Endometrial microvascular endothelial cells (primary cell): ENCODE data around the gene WIPF3. TPM values are rescaled to one million over a fixed set of nuclear protein-coding genes. Genes with fewer than 3 reads are reported as not detected.

Source experiments
- in situ Hi-C: cut with HindIII; loops from 2 replicates; pipeline ENCODE4 v1.10.0; 2017; ENCODE audit warnings: low sequenced_read_pairs, low pct_unique_long_range_greater_than_20kb; ENCODE audit errors: inconsistent ontology term
- total RNA-seq: library from RNA; depleted of rRNA; stranded (reverse); fragments of >200 nt; gene quantifications from one replicate; pipeline ENCODE4 v1.2.3, GENCODE V29; 2015; ENCODE audit errors: inconsistent ontology term

WIPF3 gene
- total RNA-seq, 1 donor from 2014 or later: not detected

DNA sequence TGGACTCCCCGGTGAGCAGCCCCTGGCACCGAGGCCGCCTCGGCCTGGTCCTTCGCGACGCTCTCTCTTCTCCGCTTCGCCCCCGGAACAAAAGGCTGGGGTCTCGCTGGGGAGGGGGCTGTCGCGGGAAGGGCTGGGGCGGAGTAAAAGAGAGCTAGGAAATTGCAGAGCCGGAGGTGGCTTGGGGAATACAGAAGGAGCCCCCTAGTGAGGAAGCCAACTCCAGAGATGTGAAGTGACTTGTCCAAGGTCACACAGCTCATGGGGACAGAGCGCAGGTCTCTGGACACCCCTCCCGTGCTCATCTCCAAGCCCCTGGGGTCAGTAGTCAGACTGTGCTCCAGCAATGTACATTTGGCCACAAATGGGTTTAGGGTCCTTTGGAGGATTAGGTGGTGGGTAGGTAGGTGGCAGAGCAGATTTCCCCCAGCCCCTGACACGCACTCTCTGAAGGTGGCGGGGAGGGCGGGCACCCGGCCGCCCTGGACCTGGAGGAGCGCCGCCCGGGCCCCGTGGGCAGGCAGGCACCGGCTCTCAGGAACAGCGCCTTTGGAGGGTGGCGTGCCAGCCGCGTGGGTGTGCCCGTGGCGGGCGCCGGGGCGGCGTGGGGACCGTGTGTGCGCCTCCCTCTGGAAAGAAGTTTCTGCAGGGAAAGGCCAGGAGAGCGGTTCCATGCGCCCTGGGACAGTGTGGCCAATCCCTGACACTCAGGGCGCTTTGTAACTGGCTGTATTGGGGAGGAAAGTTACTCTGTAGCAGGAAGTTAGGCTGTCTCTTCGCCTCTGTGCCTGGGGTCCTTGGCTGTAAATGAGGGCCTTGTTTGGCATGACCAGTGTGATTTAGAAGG lies 910 bp downstream of the WIPF3 start:
- in situ Hi-C loops: no loop called here

- in situ Hi-C loops: no loop called here
Observed at GRCh38 chr7:29808075-29808801, 1.9 kb downstream of the WIPF3 start.

- in situ Hi-C loops: no loop called here
Observed at GRCh38 chr7:29809533-29810155, 3.3 kb downstream of the WIPF3 start.

DNA sequence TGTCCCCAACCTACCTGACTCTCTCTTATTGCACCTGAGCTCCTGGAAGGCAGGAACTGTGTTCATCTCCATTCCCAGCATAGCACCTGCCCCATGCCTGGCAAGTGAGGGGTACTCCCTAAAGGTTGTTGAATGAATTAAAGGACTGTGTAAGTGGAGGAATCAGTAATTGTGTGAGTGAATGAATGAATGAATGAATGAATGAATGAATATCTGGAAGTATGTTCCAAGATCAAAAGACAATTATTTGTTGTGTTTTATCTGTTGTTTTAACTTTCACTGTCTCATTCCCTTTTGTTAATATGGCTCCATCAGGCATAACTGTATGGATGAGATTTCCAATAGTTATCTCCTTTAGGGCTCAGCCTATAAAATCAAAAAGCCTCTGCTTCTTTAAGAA lies 4.0 kb downstream of the WIPF3 start:
- in situ Hi-C loops: no loop called here

DNA sequence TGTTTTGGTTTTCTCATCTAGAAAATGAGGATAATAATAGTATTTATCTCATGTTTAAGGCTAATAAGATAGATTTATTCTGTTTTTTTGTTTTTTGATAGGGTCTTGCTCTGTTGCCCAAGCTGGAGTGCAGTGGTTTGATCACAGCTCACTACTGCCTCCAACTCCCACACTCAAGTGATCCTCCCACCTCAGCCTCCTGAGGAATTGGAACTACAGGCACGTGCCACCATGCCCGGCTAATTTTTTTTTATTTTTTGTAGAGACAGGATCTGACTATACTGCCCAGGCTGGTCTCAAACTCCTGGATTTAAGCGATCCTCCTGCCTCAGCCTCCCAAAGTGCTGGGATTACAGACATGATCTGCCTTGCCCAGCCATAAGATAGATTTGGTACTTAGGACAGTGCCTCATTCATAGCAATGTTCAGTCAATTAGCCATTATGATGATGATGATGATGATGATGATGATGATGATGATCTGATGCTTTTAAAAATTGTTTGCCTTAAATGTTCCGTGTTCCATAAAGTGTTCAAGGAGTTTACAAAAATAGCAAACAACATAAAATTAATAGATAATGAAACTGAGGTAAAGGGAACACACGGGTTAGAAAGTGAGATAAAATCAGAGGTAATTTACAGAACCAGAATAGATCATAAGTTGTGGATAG lies 4.6 kb downstream of the WIPF3 start:
- in situ Hi-C loops: no loop called here

GRCh38 chr7:29811586-29811985 lies 5.3 kb downstream of the WIPF3 start:
- in situ Hi-C loops: no loop called here

GRCh38 chr7:29812185-29812876 lies 6.0 kb downstream of the WIPF3 start:
- in situ Hi-C loops: no loop called here

- in situ Hi-C loops: no loop called here
Observed at GRCh38 chr7:29815181-29816105, 9.1 kb downstream of the WIPF3 start.

DNA sequence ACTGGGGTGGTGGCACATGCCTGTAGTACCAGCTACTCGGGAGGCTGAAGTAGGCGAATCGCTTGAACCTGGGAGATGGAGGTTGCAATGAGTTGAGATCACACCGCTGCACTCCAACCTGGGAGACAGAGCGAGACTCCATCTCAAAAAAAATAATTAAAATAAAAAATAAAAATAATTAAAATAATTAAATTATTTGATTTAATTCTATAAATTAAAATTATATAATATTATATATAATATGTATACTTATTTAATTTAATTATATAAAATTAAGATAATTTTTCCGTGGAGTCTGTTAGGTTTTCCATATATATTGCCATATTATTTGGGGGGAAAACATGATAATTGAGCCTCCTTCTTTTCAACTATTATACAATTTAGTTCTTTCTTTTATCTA lies 12.0 kb downstream of the WIPF3 start:
- in situ Hi-C loops: no loop called here

- in situ Hi-C loops: no loop called here
Observed at GRCh38 chr7:29825775-29826529, 19.6 kb downstream of the WIPF3 start.

GRCh38 chr7:29826530-29826822 lies 20.2 kb downstream of the WIPF3 start:
- in situ Hi-C loops: no loop called here

GRCh38 chr7:29826904-29827303 lies 20.6 kb downstream of the WIPF3 start:
- in situ Hi-C loops: no loop called here

DNA sequence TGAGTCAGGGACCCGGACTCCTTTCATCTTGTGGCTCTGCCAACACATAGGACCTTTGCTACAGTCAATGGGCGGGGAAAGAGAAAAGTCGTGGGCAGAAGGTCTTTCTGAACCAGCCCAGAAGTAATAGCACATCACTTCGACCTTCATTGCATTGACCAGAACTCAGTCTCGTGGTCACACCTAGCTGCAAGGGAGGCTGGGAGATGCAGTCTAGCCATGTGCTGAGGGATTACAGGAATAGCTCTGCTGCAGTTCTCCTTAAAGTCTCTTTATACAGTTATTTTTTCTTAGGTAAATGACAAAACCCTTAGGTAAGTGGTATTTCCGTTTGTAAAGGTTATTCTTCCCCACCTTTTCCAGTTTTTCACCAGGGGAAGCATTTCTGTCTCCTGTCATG lies 25.4 kb downstream of the WIPF3 start:
- in situ Hi-C loops: no loop called here

GRCh38 chr7:29833929-29834328 lies 27.6 kb downstream of the WIPF3 start:
- in situ Hi-C loops: no loop called here

DNA sequence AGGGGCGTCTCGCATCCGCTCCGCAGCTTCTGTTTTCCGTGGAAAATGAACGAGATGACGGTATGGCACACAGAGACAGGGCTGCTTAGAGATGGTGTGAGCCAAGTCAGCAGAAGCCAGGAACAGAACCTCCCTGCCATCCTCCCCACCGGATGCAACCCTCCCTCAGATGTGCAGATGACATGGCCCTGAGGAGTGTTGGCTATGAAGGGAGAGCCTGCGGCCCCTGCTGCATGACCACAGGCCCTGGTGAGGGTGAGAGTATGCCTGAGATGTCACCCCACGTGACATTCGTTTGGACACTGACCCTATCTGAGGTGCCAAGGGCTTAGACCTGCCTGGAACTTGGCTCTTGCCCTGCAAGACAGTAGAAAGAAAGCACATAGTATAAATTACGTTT lies 29.4 kb downstream of the WIPF3 start:
- in situ Hi-C loops: no loop called here

DNA sequence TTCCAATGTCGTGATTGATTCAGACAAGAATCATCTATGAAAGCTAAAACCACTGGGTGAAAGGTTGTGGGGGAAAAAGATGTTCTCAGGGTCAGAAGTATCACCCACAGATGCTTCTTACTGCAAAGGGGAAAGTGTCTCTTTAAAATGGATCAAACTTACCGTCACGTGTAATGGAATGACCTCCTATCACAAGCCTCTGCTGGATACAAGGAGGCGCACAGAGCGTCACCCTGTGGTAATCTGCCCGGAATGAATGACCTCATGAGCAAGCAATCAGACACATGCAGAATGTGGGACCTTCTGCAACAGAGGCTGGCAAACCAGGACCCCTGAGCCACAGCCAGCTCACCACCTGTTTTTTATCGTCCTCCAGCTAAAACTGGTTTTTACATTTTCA lies 33.0 kb downstream of the WIPF3 start:
- in situ Hi-C loops: no loop called here

GRCh38 chr7:29839921-29840320 lies 33.6 kb downstream of the WIPF3 start:
- in situ Hi-C loops: no loop called here
